K562 (cell line): ENCODE results near the gene UFSP2. TPM values are rescaled to one million over a fixed set of nuclear protein-coding genes. Genes with fewer than 3 reads are reported as not detected.

Experiments
- BRD9 ChIP-seq: fragments of 450-650 bp; IDR thresholded peaks from 2 replicates; pipeline ENCODE4 v1.6.1; 2018; ENCODE audit warnings: low read depth; ENCODE audit not compliant: partially characterized antibody
- BRF1 ChIP-seq: IDR thresholded peaks from 3 replicates; pipeline ENCODE4 v1.6.1; 2011; ENCODE audit warnings: borderline replicate concordance, mild to moderate bottlenecking; ENCODE audit not compliant: insufficient read length; ENCODE audit errors: extremely low read depth
- LEF1 ChIP-seq: fragments of 450-650 bp; IDR thresholded peaks from 2 replicates; pipeline ENCODE4 v1.6.1; 2016; ENCODE audit warnings: mild to moderate bottlenecking
- MTA2 ChIP-seq: fragments of 450-650 bp; IDR thresholded peaks from 2 replicates; pipeline ENCODE4 v1.6.1; 2016; ENCODE audit warnings: low read depth
- NFIC ChIP-seq: fragments of 450-650 bp; IDR thresholded peaks from 2 replicates; pipeline ENCODE4 v1.6.1; 2017; ENCODE audit warnings: mild to moderate bottlenecking, inconsistent platforms
- SMAD1 ChIP-seq: fragments of 150-350 bp; IDR thresholded peaks from 2 replicates; pipeline ENCODE4 v1.6.1; 2014; ENCODE audit warnings: low read length, low read depth; ENCODE audit not compliant: partially characterized antibody
- SMAD2 ChIP-seq: fragments of 150-350 bp; IDR thresholded peaks from 2 replicates; pipeline ENCODE4 v1.6.1; 2014; ENCODE audit warnings: low read depth, mild to moderate bottlenecking, low read length
- SNIP1 ChIP-seq: fragments of 450-650 bp; IDR thresholded peaks from 2 replicates; pipeline ENCODE4 v1.7.1; 2017; ENCODE audit warnings: low read depth, mild to moderate bottlenecking
- TARDBP ChIP-seq: fragments of 450-650 bp; IDR thresholded peaks from 2 replicates; pipeline ENCODE4 v1.6.1; 2016
- YY1 ChIP-seq, 3 experiments: IDR thresholded peaks; 2 replicates each; pipeline ENCODE4 v1.6.1; 2011; ENCODE audit warnings: low read length in 2 of 3, mild to moderate bottlenecking in 2 of 3, moderate library complexity in 2 of 3, borderline replicate concordance in 1 of 3, control low read depth in 1 of 3, low read depth in 1 of 3; ENCODE audit not compliant: insufficient read depth in 3 of 3, insufficient replicate concordance in 2 of 3, control insufficient read depth in 1 of 3, insufficient read length in 1 of 3; ENCODE audit errors: extremely low read depth in 1 of 3
- ZKSCAN8 ChIP-seq: fragments of 200-800 bp; sonication (Bioruptor generic); IDR thresholded peaks from 2 replicates; pipeline ENCODE4 v1.6.1; 2016; ENCODE audit warnings: missing genetic modification characterization, missing compliant biosample characterization
- ZNF431 ChIP-seq: sonication (generic); formaldehyde crosslinking; IDR thresholded peaks from 2 replicates; pipeline ENCODE4 v1.8.0; 2022; ENCODE audit warnings: mild to moderate bottlenecking, missing genetic modification reagents
- polyA plus RNA-seq, 8 experiments: library from polyadenylated mRNA; depleted of rRNA in 4 of 8; stranded (reverse) in 5 of 8; unstranded in 3 of 8; fragments of >200 nt; fragmentation: Nextera tagmentation in 2 of 8; fragmentation: Illumina TruSeq in 1 of 8; extraction: Ambion mirVana in 2 of 8; extraction: Trizol in 1 of 8; gene quantifications; 2 replicates each; pipeline versions ENCODE4 v1.2.1 to v1.2.3, GENCODE V29; 2011 to 2014; ENCODE audit warnings: inconsistent platforms in 1 of 8, missing spikeins in 1 of 8
- total RNA-seq, 7 experiments: library from RNA; depleted of rRNA in 6 of 7; stranded (reverse); fragments of >200 nt in 6 of 7; fragmentation: Illumina TruSeq in 2 of 7; extraction: Trizol in 2 of 7; gene quantifications; 2 replicates each; pipeline versions ENCODE4 v1.2.1 to v1.2.3, GENCODE V29; 2011 to 2021; ENCODE audit warnings: low replicate concordance in 1 of 7
- TF ChIP-seq, protein P1 (sequence below): fragments of 200-400 bp; formaldehyde crosslinking; IDR thresholded peaks from 2 replicates; pipeline ENCODE4 v1.6.1; 2017; ENCODE audit warnings: mild to moderate bottlenecking, low read depth, low read length, moderate library complexity
- TF ChIP-seq, protein P2 (sequence below): sonication (generic); IDR thresholded peaks from 2 replicates; pipeline ENCODE4 v1.6.1; 2016
- TF ChIP-seq, protein P3 (sequence below), 2 experiments: fragments of 450-650 bp; formaldehyde crosslinking in 1 of 2; IDR thresholded peaks; 2 replicates each; pipeline versions ENCODE4 v1.4.0 to v1.6.1; 2014 to 2020; ENCODE audit warnings: mild to moderate bottlenecking in 2 of 2, borderline replicate concordance in 1 of 2, low read depth in 1 of 2

Gene UFSP2
- total and polyA plus RNA-seq, 9 of the 15 experiments (the other 6 are each of a cell fraction or from before 2014, with no cell fraction given): 20.1 to 55.8 (median 26.6) TPM

DNA sequence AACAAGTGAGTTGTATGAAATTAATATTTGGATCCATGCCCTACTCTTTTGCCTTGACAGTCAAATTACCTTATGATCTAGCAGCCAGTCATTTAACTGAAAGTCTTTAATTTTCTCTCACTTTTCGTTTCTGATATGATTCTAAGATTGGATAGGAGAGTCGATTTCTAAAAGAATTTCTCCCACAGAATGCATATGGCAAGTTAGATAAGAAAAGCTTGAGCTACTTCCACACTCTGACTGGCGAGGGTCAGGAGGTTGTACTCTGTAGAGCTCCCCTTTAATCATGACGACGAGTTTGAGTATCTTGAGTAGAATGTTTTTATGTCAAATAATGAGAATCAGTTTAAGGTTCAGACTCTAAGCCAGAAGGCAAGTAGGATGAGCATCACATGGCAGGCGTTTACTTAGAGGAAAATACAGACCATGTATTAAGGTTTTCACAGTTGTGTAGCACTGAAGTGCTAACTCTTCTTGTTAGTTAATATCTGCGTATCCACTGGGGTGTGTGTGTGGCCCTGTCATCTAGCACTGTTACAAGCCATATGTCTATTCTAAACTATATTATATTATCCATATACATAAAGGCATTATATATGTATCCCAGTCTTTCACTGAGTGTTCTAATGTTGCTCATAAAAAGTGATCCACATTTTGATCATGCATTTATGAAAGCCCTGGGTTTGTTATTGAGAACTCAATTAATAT lies 67.9 kb downstream of the UFSP2 start (continued):
- TF ChIP-seq, protein P1, sequence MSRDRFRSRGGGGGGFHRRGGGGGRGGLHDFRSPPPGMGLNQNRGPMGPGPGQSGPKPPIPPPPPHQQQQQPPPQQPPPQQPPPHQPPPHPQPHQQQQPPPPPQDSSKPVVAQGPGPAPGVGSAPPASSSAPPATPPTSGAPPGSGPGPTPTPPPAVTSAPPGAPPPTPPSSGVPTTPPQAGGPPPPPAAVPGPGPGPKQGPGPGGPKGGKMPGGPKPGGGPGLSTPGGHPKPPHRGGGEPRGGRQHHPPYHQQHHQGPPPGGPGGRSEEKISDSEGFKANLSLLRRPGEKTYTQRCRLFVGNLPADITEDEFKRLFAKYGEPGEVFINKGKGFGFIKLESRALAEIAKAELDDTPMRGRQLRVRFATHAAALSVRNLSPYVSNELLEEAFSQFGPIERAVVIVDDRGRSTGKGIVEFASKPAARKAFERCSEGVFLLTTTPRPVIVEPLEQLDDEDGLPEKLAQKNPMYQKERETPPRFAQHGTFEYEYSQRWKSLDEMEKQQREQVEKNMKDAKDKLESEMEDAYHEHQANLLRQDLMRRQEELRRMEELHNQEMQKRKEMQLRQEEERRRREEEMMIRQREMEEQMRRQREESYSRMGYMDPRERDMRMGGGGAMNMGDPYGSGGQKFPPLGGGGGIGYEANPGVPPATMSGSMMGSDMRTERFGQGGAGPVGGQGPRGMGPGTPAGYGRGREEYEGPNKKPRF: no peak
- TF ChIP-seq NFIC (peak; percentile 26; the same call in 1 of the 2 replicates), MTA2 (peak; percentile 57), BRF1 (no peak), ZKSCAN8 (no peak), LEF1 (peak; percentile 51; the same call in 1 of the 2 replicates), BRD9 (no peak), TARDBP (no peak), ZNF431 (CRISPR knock-in tag) (no peak), YY1 (IDR thresholded peaks at IDR 0.05; ENCODE audit: borderline replicate concordance in 1 of 3, control insufficient read depth in 1 of 3, extremely low read depth in 1 of 3, insufficient read depth in 3 of 3, insufficient read length in 1 of 3, insufficient replicate concordance in 2 of 3, low read depth in 1 of 3, low read length in 2 of 3) (no peak), SNIP1 (no peak), SMAD1 (no peak), SMAD2 (no peak)
- TF ChIP-seq, protein P2, sequence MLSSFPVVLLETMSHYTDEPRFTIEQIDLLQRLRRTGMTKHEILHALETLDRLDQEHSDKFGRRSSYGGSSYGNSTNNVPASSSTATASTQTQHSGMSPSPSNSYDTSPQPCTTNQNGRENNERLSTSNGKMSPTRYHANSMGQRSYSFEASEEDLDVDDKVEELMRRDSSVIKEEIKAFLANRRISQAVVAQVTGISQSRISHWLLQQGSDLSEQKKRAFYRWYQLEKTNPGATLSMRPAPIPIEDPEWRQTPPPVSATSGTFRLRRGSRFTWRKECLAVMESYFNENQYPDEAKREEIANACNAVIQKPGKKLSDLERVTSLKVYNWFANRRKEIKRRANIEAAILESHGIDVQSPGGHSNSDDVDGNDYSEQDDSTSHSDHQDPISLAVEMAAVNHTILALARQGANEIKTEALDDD: peak; percentile 61
- TF ChIP-seq, protein P3, sequence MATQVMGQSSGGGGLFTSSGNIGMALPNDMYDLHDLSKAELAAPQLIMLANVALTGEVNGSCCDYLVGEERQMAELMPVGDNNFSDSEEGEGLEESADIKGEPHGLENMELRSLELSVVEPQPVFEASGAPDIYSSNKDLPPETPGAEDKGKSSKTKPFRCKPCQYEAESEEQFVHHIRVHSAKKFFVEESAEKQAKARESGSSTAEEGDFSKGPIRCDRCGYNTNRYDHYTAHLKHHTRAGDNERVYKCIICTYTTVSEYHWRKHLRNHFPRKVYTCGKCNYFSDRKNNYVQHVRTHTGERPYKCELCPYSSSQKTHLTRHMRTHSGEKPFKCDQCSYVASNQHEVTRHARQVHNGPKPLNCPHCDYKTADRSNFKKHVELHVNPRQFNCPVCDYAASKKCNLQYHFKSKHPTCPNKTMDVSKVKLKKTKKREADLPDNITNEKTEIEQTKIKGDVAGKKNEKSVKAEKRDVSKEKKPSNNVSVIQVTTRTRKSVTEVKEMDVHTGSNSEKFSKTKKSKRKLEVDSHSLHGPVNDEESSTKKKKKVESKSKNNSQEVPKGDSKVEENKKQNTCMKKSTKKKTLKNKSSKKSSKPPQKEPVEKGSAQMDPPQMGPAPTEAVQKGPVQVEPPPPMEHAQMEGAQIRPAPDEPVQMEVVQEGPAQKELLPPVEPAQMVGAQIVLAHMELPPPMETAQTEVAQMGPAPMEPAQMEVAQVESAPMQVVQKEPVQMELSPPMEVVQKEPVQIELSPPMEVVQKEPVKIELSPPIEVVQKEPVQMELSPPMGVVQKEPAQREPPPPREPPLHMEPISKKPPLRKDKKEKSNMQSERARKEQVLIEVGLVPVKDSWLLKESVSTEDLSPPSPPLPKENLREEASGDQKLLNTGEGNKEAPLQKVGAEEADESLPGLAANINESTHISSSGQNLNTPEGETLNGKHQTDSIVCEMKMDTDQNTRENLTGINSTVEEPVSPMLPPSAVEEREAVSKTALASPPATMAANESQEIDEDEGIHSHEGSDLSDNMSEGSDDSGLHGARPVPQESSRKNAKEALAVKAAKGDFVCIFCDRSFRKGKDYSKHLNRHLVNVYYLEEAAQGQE (IDR thresholded peaks at IDR 0.05; ENCODE audit: borderline replicate concordance): no peak
- TF ChIP-seq, protein P3 (CRISPR knock-in tag; IDR thresholded peaks at IDR 0.05; ENCODE audit: low read depth): no peak
